WERI-Rb-1 (cell line): ENCODE data around the gene COQ8A.

Experiments
- DNase-seq: peaks from one replicate; pipeline ENCODE4 v3.0.0-alpha.2; 2020
- H3K27ac ChIP-seq: fragments of 250-450 bp; sonication (Bioruptor Pico); 2 replicates; pipeline ENCODE4 v1.5.1; 2020; ENCODE audit warnings: mild to moderate bottlenecking, moderate library complexity
- H3K27me3 ChIP-seq: fragments of 250-450 bp; sonication (Bioruptor Pico); 2 replicates; pipeline ENCODE4 v1.5.1; 2021; ENCODE audit warnings: mild to moderate bottlenecking, low read depth, moderate library complexity; ENCODE audit not compliant: insufficient read depth, severe bottlenecking
- H3K36me3 ChIP-seq: fragments of 250-450 bp; sonication (Bioruptor Pico); 2 replicates; pipeline ENCODE4 v1.5.1; 2020; ENCODE audit warnings: mild to moderate bottlenecking, moderate library complexity
- H3K4me3 ChIP-seq: 2 replicates; pipeline ENCODE4 v1.5.1; 2011; ENCODE audit warnings: low read depth, mild to moderate bottlenecking, control low read depth, low read length
- H3K9me3 ChIP-seq: fragments of 250-450 bp; sonication (Bioruptor Pico); 2 replicates; pipeline ENCODE4 v1.5.1; 2021; ENCODE audit warnings: mild to moderate bottlenecking, moderate library complexity; ENCODE audit not compliant: severe bottlenecking
- TF ChIP-seq, protein P1 (sequence below): IDR thresholded peaks from 2 replicates; pipeline ENCODE4 v1.5.1; 2011; ENCODE audit warnings: low read depth, mild to moderate bottlenecking, control low read depth, inconsistent platforms, low read length

COQ8A gene

DNA sequence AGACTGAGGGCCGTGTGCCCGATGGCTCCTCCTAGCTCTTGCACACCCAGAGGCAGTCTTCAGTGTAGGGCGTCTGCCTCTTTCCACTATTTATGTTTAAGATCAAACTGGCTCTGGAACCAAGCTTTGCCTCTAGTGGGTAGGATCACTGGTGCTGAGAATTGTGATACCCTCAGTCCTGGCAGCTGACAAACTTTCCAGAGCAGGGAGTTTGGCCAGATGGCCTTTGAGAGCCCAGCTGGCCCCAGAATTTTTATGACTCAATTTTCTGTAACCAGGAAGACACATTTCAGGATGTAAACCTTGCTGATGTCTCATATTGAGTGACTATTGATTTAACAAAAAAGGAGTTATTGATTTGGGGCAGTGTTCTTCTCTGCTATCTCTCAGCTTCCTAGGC is 6.7 kb downstream of the COQ8A start:
- Histone ChIP-seq H3K9me3 (no peaks in the 10 kb centered on the region), H3K36me3 (no peaks in the 10 kb centered on the region), H3K4me3 (no peak overlapping the region), H3K27ac (no peak overlapping the region), H3K27me3 (no peaks in the 10 kb centered on the region)
- TF ChIP-seq, protein P1, sequence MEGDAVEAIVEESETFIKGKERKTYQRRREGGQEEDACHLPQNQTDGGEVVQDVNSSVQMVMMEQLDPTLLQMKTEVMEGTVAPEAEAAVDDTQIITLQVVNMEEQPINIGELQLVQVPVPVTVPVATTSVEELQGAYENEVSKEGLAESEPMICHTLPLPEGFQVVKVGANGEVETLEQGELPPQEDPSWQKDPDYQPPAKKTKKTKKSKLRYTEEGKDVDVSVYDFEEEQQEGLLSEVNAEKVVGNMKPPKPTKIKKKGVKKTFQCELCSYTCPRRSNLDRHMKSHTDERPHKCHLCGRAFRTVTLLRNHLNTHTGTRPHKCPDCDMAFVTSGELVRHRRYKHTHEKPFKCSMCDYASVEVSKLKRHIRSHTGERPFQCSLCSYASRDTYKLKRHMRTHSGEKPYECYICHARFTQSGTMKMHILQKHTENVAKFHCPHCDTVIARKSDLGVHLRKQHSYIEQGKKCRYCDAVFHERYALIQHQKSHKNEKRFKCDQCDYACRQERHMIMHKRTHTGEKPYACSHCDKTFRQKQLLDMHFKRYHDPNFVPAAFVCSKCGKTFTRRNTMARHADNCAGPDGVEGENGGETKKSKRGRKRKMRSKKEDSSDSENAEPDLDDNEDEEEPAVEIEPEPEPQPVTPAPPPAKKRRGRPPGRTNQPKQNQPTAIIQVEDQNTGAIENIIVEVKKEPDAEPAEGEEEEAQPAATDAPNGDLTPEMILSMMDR: no peak
- DNase-seq: no peak

DNA sequence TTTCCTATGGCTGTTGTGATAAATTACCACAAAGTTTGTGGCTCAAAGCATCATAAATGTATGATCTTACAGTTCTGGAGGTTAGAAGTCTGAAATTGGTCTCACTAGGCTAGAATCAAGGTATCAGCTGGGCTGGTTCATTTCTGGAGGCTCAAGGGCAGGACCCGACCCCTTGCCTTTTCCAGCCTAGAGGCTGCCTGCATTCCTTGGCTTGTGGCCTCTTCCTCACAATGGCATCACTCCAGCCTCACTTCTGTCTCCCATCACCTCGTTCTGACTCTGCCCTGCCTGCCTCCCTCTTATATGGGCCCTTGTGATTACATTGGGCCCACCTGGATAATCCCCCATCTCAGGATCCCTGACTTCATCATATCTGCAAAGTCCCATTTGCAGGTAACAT is 8.0 kb downstream of the COQ8A start:
- no peak for DNase-seq
- H3K27me3 ChIP-seq: no peaks in the 10 kb centered on the region
- H3K4me3 ChIP-seq: no peak overlapping the region
- no peaks in the 10 kb centered on the region for H3K36me3 ChIP-seq
- TF ChIP-seq, protein P1: no peak
- H3K27ac ChIP-seq: no peak overlapping the region
- no peaks in the 10 kb centered on the region for H3K9me3 ChIP-seq

DNA sequence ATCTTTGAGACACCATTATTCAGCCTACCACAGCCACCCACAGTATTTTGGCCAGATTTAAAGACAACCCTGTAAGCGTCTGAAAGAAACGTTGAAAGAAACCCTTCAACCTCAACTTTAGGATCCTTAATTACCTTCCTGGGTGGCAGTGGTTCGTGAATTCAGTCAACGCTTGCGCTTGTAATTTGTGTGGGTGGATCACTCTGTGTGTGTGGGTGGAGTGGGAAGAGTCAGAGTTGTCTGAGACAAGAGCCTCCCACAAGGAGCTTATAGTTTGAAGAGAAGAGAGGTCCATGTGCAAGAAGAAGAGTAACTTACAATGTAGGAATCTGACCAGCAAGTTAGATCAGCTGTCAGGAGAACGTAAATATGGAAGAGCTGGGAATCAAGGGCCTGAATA is 8.4 kb downstream of the COQ8A start:
- no peak overlapping the region for H3K4me3 ChIP-seq
- H3K36me3 ChIP-seq: no peaks in the 10 kb centered on the region
- TF ChIP-seq, protein P1: no peak
- no peaks in the 10 kb centered on the region for H3K9me3 ChIP-seq
- no peak for DNase-seq
- H3K27me3 ChIP-seq: no peaks in the 10 kb centered on the region
- no peak overlapping the region for H3K27ac ChIP-seq

DNA sequence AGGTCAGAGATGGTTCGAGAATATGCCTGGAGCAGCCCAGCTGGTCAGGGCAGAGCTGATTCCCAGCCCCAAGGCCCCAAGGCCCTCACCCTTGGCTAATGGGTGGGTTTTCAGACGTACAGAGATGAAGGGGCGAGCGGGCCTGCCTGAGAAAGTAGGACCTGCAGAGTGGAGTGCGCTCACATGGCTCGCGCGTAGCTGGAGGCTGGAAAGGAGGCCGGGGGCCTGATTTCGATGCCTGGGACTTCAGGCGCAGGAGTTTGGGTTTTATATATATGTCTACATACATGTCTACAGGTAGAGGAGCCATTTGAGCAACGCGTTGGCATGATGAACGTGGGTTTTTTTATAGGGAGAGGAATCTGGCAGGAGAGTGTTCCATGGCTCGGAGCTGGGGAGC is 8.9 kb downstream of the COQ8A start:
- H3K27me3 ChIP-seq: no peaks in the 10 kb centered on the region
- TF ChIP-seq, protein P1: no peak
- DNase-seq: no peak
- H3K4me3 ChIP-seq: no peak overlapping the region
- no peaks in the 10 kb centered on the region for H3K36me3 ChIP-seq
- no peak overlapping the region for H3K27ac ChIP-seq
- H3K9me3 ChIP-seq: no peaks in the 10 kb centered on the region

DNA sequence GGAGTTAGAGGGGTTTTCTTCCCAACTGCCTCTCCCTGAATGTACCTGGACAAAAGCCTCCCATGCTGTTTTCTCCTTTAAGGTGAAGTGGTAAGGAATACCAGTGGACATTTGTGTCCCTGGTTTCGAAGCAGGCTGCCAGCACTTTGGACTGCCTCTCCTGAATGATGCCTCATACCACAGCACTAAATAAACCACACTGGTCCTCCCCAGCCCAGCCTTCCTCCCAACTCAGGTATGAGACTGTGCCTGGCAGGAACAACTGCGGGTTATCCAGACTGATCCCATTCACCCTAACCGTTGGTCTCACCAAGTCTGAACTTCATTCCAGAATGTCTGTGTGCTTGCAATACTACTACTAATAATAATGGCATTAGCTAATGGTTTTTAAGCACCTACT is 9.3 kb downstream of the COQ8A start:
- H3K27ac ChIP-seq: no peak overlapping the region
- H3K36me3 ChIP-seq: no peaks in the 10 kb centered on the region
- DNase-seq: no peak
- H3K9me3 ChIP-seq: no peaks in the 10 kb centered on the region
- no peak overlapping the region for H3K4me3 ChIP-seq
- TF ChIP-seq, protein P1: no peak
- no peaks in the 10 kb centered on the region for H3K27me3 ChIP-seq

DNA sequence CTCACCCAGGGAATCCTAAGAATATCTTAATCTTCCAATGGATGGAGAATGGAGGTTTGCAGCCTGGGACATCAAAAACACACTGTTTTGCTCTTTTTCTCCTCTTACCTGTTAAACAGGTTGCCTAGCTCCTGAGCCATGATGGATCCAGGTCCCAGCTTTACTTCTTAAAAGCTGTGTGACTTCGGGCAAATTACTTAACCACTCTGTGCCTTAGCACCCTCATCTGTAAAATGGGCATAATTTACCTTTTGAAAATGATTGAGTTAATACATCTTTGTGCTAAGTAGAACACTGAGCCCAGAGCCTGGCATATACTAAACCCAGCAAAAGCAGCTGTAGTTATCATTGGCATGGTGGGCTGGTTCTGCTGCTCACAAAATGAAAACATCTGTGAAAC is 10.2 kb downstream of the COQ8A start:
- Histone ChIP-seq H3K36me3 (no peaks in the 10 kb centered on the region), H3K27me3 (no peaks in the 10 kb centered on the region), H3K4me3 (no peak overlapping the region), H3K27ac (no peak overlapping the region), H3K9me3 (no peaks in the 10 kb centered on the region)
- TF ChIP-seq, protein P1: no peak
- no peak for DNase-seq
